ENCODE data around the gene MMADHC. TPM values are rescaled to one million over a fixed set of nuclear protein-coding genes. Genes with fewer than 3 reads are reported as not detected.
A peak's percentile ranks its signal among the peaks of the same experiment; 100 is the strongest.

Gene MMADHC
- total RNA-seq, 1 experiment from 2014 or later, result 149 TPM

DNA sequence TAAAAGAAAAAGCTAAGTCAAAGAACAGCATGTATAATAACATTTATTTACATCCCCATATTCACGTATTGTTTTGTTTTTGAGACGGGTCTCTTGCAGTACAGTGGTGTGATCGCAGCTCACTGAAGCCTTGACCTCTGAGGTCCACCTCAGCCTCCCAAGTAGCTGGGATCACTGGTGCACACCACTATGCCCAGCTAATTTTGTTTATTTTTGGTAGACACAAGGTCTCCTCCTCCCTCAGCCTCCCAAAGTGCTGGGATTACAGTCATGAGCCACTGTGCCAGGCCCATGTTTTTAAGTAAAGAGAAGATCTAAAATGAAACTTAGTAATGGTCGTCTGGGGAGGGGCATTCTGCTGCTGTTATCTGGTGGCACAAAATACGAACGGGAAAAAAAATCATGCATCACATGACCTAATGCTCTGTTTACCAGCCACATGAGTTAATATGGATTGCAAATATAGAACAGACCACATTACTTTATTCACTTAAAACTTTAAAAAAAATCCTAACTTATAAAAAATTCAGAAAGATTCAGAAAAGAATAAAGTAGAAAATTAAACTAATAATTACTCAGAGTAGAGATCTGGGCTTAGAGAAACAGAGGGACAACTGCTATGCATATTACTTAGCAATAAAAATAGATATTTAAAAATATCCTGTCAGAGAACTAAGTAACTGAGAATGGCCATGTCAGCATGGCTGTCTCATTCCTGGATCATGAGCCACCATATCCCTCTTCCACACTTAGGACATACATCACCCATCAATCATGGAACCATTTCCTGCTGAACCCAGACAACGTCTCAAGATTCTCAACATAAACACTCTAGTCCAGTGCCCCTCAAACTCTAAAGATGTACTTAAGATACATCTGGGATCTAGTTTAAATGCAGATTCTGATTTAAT, 7.3 kb downstream of the MMADHC start:
- no peak overlapping the region for H3K18ac ChIP-seq (ENCODE audit: insufficient read length, low read depth, low read length)
- H3K4me1 ChIP-seq (ENCODE audit: insufficient read depth, low read length), result no peaks in the 10 kb centered on the region
- peaks cover 3% of the 10 kb centered on the region for H3K79me1 ChIP-seq (ENCODE audit: insufficient read depth, low read depth, low read length, poor library complexity, severe bottlenecking)
- WGBS (ENCODE audit: extremely low coverage, insufficient read length, low lambda C conversion rate), result no CpG with 5 or more reads among the region's 7 CpGs
- no peak overlapping the region for H4K5ac ChIP-seq (ENCODE audit: insufficient read length, low read depth, low read length)
- H3K79me2 ChIP-seq (ENCODE audit: insufficient read depth, low read length), result peaks cover 2% of the 10 kb centered on the region; the same call in 1 of the 2 replicates
- H3K56ac ChIP-seq (ENCODE audit: insufficient read length, low read depth, low read length), result no peak overlapping the region
- TF ChIP-seq, protein P1, sequence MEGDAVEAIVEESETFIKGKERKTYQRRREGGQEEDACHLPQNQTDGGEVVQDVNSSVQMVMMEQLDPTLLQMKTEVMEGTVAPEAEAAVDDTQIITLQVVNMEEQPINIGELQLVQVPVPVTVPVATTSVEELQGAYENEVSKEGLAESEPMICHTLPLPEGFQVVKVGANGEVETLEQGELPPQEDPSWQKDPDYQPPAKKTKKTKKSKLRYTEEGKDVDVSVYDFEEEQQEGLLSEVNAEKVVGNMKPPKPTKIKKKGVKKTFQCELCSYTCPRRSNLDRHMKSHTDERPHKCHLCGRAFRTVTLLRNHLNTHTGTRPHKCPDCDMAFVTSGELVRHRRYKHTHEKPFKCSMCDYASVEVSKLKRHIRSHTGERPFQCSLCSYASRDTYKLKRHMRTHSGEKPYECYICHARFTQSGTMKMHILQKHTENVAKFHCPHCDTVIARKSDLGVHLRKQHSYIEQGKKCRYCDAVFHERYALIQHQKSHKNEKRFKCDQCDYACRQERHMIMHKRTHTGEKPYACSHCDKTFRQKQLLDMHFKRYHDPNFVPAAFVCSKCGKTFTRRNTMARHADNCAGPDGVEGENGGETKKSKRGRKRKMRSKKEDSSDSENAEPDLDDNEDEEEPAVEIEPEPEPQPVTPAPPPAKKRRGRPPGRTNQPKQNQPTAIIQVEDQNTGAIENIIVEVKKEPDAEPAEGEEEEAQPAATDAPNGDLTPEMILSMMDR (conservative IDR thresholded peaks at IDR 0.05), result no peak
- no peak overlapping the region for H3T11ph ChIP-seq (ENCODE audit: low read length)
- no peak overlapping the region for H3K4me2 ChIP-seq (ENCODE audit: insufficient read depth, insufficient read length, low read length)
- no peak overlapping the region for H2BK20ac ChIP-seq (ENCODE audit: low read depth, low read length, poor library complexity, severe bottlenecking)
- H3K14ac ChIP-seq (ENCODE audit: insufficient read depth, low read length), result no peak overlapping the region
- H3K27me3 Mint-ChIP-seq (ENCODE audit: low read depth), result no peaks in the 10 kb centered on the region
- no peak overlapping the region for H3K4me3 Mint-ChIP-seq
- no peak for DNase-seq
- no peaks in the 10 kb centered on the region for H3K23me2 ChIP-seq (ENCODE audit: insufficient read length, low read depth, low read length, poor library complexity, severe bottlenecking)
- H3K4me1 Mint-ChIP-seq, result peaks cover 3 to 8% of the 10 kb centered on the region in 2 experiments; a peak in 3 of 4 replicates
- no peaks in the 10 kb centered on the region for H4K20me1 ChIP-seq (ENCODE audit: control insufficient read depth, insufficient read depth, insufficient read length)
- no peak overlapping the region for H3K27ac ChIP-seq (ENCODE audit: insufficient read length, low read depth, low read length)
- no peak overlapping the region for H3K4ac ChIP-seq (ENCODE audit: low read depth, low read length)
- no peak overlapping the region for H2BK5ac ChIP-seq (ENCODE audit: insufficient read length, low read length)
- H2BK12ac ChIP-seq (ENCODE audit: insufficient read length, low read depth, low read length), result no peak overlapping the region
- H3K27ac Mint-ChIP-seq, result peak overlapping the region in 1 of 3 experiments; percentile 48; a peak in 2 of 7 replicates
- H4K8ac ChIP-seq (replicated peaks; ENCODE audit: insufficient read length, low read depth, low read length), result no peak overlapping the region
- H4K91ac ChIP-seq (ENCODE audit: insufficient read length, low read depth, low read length), result no peak overlapping the region
- H3K23ac ChIP-seq (ENCODE audit: insufficient read length, low read depth, low read length), result no peak overlapping the region
- no peaks in the 10 kb centered on the region for H3K9me3 Mint-ChIP-seq
- H3K36me3 Mint-ChIP-seq (ENCODE audit: insufficient read depth in 1 of 3, low read depth in 3 of 3), result peaks cover 33 to 88% (median 77%) of the 10 kb centered on the region in 3 experiments; a peak in 6 of 7 replicates
- H3K9me3 ChIP-seq (ENCODE audit: control insufficient read depth, low read depth, low read length), result no peaks in the 10 kb centered on the region
- H2AK5ac ChIP-seq (ENCODE audit: insufficient read length, low read length), result no peak overlapping the region
- H3K27me3 ChIP-seq (ENCODE audit: insufficient read depth, low read length), result no peaks in the 10 kb centered on the region
- no peak overlapping the region for H3K9ac ChIP-seq (ENCODE audit: extremely low read depth, insufficient read length, low read length)
- no peak overlapping the region for H2BK15ac ChIP-seq (ENCODE audit: low read depth, low read length)
- no peak overlapping the region for H2BK120ac ChIP-seq (ENCODE audit: low read depth, low read length, poor library complexity, severe bottlenecking)
- no peak overlapping the region for H2AFZ ChIP-seq (ENCODE audit: low read length)

Data from H9 (cell line).